Activated B cell treated with CpG ODN at 0.5 μM for 24 hours (primary cell): ENCODE results near the gene LRRC63. TPM values are rescaled to one million over a fixed set of nuclear protein-coding genes. Genes with fewer than 3 reads are reported as not detected.
"Not testable (repeated sequence)": the region's sequence is repeated elsewhere in the genome, so short reads cannot be mapped to it uniquely, and the experiment has no call there.

Source experiments
- ATAC-seq: fragments of 200-7000 bp; cut with Tn5 transposase; one replicate; pipeline ENCODE4 v1.10.0; 2021; ENCODE audit warnings: low read depth, mild to moderate bottlenecking, moderate library complexity
- CTCF ChIA-PET: fragments of 350-600 bp; sonication (Branson Sonifier 250); formaldehyde crosslinking; loops from one replicate; lab custom pipeline; 2021; ENCODE audit warnings: antibody characterized with exemption; lab: Charles Lee
- POLR2A ChIA-PET: fragments of 350-600 bp; sonication (Branson Sonifier 250); formaldehyde crosslinking; loops from one replicate; lab custom pipeline; 2021; ENCODE audit warnings: antibody characterized with exemption; lab: Charles Lee
- DNase-seq: peaks from one replicate; pipeline ENCODE4 v3.0.0; 2022
- H3K27ac Mint-ChIP-seq: one replicate; pipeline ENCODE4 v1.8.0; 2020; ENCODE audit warnings: mixed read lengths
- H3K27me3 Mint-ChIP-seq: one replicate; pipeline ENCODE4 v1.8.0; 2021; ENCODE audit warnings: mixed read lengths
- H3K36me3 Mint-ChIP-seq: one replicate; pipeline ENCODE4 v1.8.0; 2021; ENCODE audit warnings: low read depth, mixed read lengths
- H3K4me1 Mint-ChIP-seq: one replicate; pipeline ENCODE4 v1.8.0; 2021; ENCODE audit warnings: mixed read lengths
- H3K4me3 Mint-ChIP-seq: one replicate; pipeline ENCODE4 v1.8.0; 2020; ENCODE audit warnings: mild to moderate bottlenecking, mixed read lengths
- H3K9me3 Mint-ChIP-seq: one replicate; pipeline ENCODE4 v1.8.0; 2020; ENCODE audit warnings: mixed read lengths
- CTCF ChIP-seq: fragments of 200-600 bp; IDR thresholded peaks from one replicate; pipeline ENCODE4 v1.8.0; 2022; ENCODE audit warnings: antibody characterized with exemption, mild to moderate bottlenecking
- intact Hi-C: fragments of 100-400 bp; cut with micrococcal nuclease; formaldehyde crosslinking; loops from one replicate; pipeline ENCODE4 v1.15.1; 2024
- total RNA-seq: library from RNA; stranded (reverse); gene quantifications from 2 replicates; pipeline ENCODE4 v1.2.3, GENCODE V29; 2022

LRRC63 gene
- total RNA-seq, 1 donor from 2014 or later, result not detected

GRCh38 chr13:46206143-46206542 is 5.6 kb upstream of the LRRC63 start:
- Mint-ChIP-seq H3K27me3 (no peaks in the 10 kb centered on the region), H3K36me3 (no peaks in the 10 kb centered on the region), H3K4me3 (no peak overlapping the region), H3K4me1 (peaks cover 19% of the 10 kb centered on the region), H3K9me3 (no peaks in the 10 kb centered on the region), H3K27ac (no peak overlapping the region)
- intact Hi-C loops, result no loop called here
- DNase-seq (no peak), ATAC-seq (no peak)
- no peak for TF ChIP-seq CTCF
- ChIA-PET CTCF (no interaction called here), POLR2A (no interaction called here)

GRCh38 chr13:46207828-46208227 is 3.9 kb upstream of the LRRC63 start:
- Mint-ChIP-seq H3K4me1 (peaks cover 21% of the 10 kb centered on the region), H3K36me3 (no peaks in the 10 kb centered on the region), H3K9me3 (no peaks in the 10 kb centered on the region), H3K4me3 (no peak overlapping the region), H3K27me3 (no peaks in the 10 kb centered on the region), H3K27ac (no peak overlapping the region)
- intact Hi-C loops, result no loop called here
- POLR2A ChIA-PET, result no interaction called here
- DNase-seq, result no peak
- CTCF ChIA-PET, result no interaction called here
- ATAC-seq, result no peak
- TF ChIP-seq CTCF, result no peak

GRCh38 chr13:46210362-46211083 is 1.2 kb upstream of the LRRC63 start:
- ChIA-PET CTCF (interaction anchor here (1.2 kb wide), 1 partner anchor 50 kb away, joined by 4 read pairs; no protein-coding TSS in a partner anchor), POLR2A (interaction anchor here (0.9 to 1.1 kb wide), 4 partner anchors 28 to 90 kb away, joined by 3 to 10 read pairs (median 4); partner anchors contain the start of gene LCP1)
- no peaks in the 10 kb centered on the region for H3K36me3 Mint-ChIP-seq
- intact Hi-C loops, result loop anchor here (1.0 to 10.0 kb wide), 4 partner anchors 16 to 584 kb away; partner anchors contain the start of genes ESD and ZC3H13
- no peak for TF ChIP-seq CTCF
- peaks cover 3% of the 10 kb centered on the region for H3K9me3 Mint-ChIP-seq
- peaks cover 22% of the 10 kb centered on the region for H3K4me1 Mint-ChIP-seq
- H3K4me3 Mint-ChIP-seq, result peak overlapping the region; percentile 78
- H3K27me3 Mint-ChIP-seq, result no peaks in the 10 kb centered on the region
- ATAC-seq, result no peak
- no peak overlapping the region for H3K27ac Mint-ChIP-seq
- DNase-seq, result no peak

GRCh38 chr13:46211116-46211482 is 629 bp upstream of the LRRC63 start:
- Mint-ChIP-seq H3K27ac (peak overlapping the region; percentile 21), H3K36me3 (no peaks in the 10 kb centered on the region), H3K4me1 (peaks cover 22% of the 10 kb centered on the region), H3K27me3 (no peaks in the 10 kb centered on the region), H3K9me3 (peaks cover 3% of the 10 kb centered on the region), H3K4me3 (peak overlapping the region; percentile 78)
- intact Hi-C loops, result loop anchor here (1.0 to 10.0 kb wide), 4 partner anchors 16 to 584 kb away; partner anchors contain the start of genes ESD and ZC3H13
- ChIA-PET POLR2A (interaction anchor here (0.9 to 1.1 kb wide), 3 partner anchors 29 to 39 kb away, joined by 3 to 10 read pairs (median 3); partner anchors contain the start of gene LCP1), CTCF (interaction anchor here (1.2 kb wide), 1 partner anchor 51 kb away, joined by 4 read pairs; no protein-coding TSS in a partner anchor)
- DNase-seq (no peak), ATAC-seq (peak; percentile 25)
- no peak for TF ChIP-seq CTCF

GRCh38 chr13:46213242-46213641 is 1.5 kb downstream of the LRRC63 start:
- ChIA-PET CTCF (no interaction called here), POLR2A (interaction anchor here (0.7 kb wide), 1 partner anchor 13 kb away, joined by 3 read pairs; no protein-coding TSS in a partner anchor)
- H3K36me3 Mint-ChIP-seq, result no peaks in the 10 kb centered on the region
- no peak overlapping the region for H3K4me3 Mint-ChIP-seq
- no peak for ATAC-seq
- no peak for TF ChIP-seq CTCF
- no peak for DNase-seq
- H3K27ac Mint-ChIP-seq, result no peak overlapping the region
- peaks cover 22% of the 10 kb centered on the region for H3K4me1 Mint-ChIP-seq
- H3K9me3 Mint-ChIP-seq, result peaks cover 7% of the 10 kb centered on the region
- intact Hi-C loops, result loop anchor here (5.0 to 10.0 kb wide), 2 partner anchors 161 to 582 kb away; partner anchors contain the start of genes ESD and ZC3H13
- H3K27me3 Mint-ChIP-seq, result no peaks in the 10 kb centered on the region

- H3K36me3 Mint-ChIP-seq, CTCF ChIA-PET, DNase-seq: not testable (repeated sequence)
Measured at GRCh38 chr13:46214741-46215140, 3.0 kb downstream of the LRRC63 start.

GRCh38 chr13:46220234-46220633 is 8.5 kb downstream of the LRRC63 start:
- ATAC-seq, H3K4me1 Mint-ChIP-seq, H3K36me3 Mint-ChIP-seq, DNase-seq, intact Hi-C loops, H3K4me3 Mint-ChIP-seq, H3K27me3 Mint-ChIP-seq, H3K27ac Mint-ChIP-seq: not testable (repeated sequence)
- ChIA-PET CTCF (interaction anchor here (0.9 to 1.1 kb wide), 2 partner anchors 72 to 332 kb away, joined by 3 read pairs; no protein-coding TSS in a partner anchor), POLR2A (interaction anchor here (0.6 kb wide), 1 partner anchor 20 kb away, joined by 4 read pairs; no protein-coding TSS in a partner anchor)
- peaks cover 19% of the 10 kb centered on the region for H3K9me3 Mint-ChIP-seq

More at GRCh38 chr13:46214741-46215140, 3.0 kb downstream of the LRRC63 start:
- intact Hi-C loops, result loop anchor here (5.0 to 10.0 kb wide), 2 partner anchors 162 to 580 kb away; partner anchors contain the start of genes ESD and ZC3H13
- not testable (repeated sequence) for ATAC-seq, H3K27me3 Mint-ChIP-seq, H3K9me3 Mint-ChIP-seq, H3K4me3 Mint-ChIP-seq, H3K27ac Mint-ChIP-seq
- peaks cover 22% of the 10 kb centered on the region for H3K4me1 Mint-ChIP-seq
- POLR2A ChIA-PET, result interaction anchor here (0.7 kb wide), 1 partner anchor 33 kb away, joined by 6 read pairs; the partner anchor contains the start of gene LCP1
